ENCODE results near the gene AMH. TPM values are rescaled to one million over a fixed set of nuclear protein-coding genes. Genes with fewer than 3 reads are reported as not detected.

AMH gene
- total and polyA plus RNA-seq, 2 of the 13 experiments (the other 11 are each of a cell fraction or from before 2014, with no cell fraction given): 0.03 to 0.18 TPM

DNA sequence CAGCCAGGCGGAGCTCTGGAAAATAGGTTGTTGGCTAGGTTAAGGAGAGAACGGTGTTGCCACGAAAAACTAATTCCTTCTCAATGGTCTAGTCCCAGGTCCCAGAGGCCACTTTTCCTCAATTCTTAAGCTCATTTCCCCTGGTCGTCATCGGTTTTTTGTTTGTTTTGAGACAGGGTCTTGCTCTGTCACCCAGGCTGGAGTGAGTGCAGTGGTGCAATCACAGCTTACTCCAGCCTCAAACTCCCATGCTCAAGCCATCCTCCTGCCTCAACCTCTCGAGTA lies 11.3 kb upstream of the AMH start:
- in situ Hi-C loops (cut with HindIII; ENCODE audit: extremely low pct_ligation_motif_present, low pct_unique_long_range_greater_than_20kb): loop anchor here (10.0 kb wide), 1 partner anchor 77 kb away; no protein-coding TSS in a partner anchor

DNA sequence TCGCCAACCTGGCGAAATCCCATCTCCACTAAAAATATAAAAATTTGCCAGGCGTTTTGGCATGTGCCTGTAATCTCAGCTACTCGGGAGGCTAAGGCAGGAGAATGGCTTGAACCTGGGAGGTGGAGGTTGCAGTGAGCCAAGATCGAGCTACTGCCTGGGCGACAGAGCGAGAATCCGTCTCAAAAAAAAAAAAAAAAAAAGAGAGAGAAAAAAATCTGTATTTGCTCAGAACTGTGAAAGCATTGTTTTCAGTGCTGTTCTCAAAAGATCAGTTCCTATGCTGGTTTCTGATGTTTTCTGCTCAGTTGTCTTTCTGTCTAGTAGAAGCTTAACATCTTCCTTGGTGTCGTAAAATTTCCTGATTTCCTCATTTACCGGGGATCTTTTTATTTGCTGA lies 9.9 kb upstream of the AMH start:
- Histone ChIP-seq H3K4me2 (ENCODE audit: low read depth, low read length) (peak overlapping the region; percentile 98), H3K36me3 (replicated peaks in 1 of 2; ENCODE audit: control insufficient read depth in 1 of 2, insufficient read depth in 2 of 2, low read length in 2 of 2) (peaks cover 5 to 16% of the 10 kb centered on the region in 2 experiments; a peak in 4 of 5 replicates), H3K27ac (ENCODE audit: extremely low read length, insufficient read depth, low read length) (peak overlapping the region; percentile 8), H2AFZ (ENCODE audit: low read length) (no peak overlapping the region), H3K4me3 (replicated peaks in 1 of 3; ENCODE audit: insufficient read depth in 1 of 3, low read depth in 2 of 3, low read length in 3 of 3) (peak overlapping the region in 2 of 3 experiments; percentile 17 to 83; a peak in 4 of 6 replicates), H3K9ac (ENCODE audit: insufficient read depth, low read depth, low read length) (peak overlapping the region; percentile 56), H3K27me3 (ENCODE audit: control insufficient read depth in 1 of 2, insufficient read depth in 2 of 2, low read length in 2 of 2) (no peaks in the 10 kb centered on the region), H3K9me3 (ENCODE audit: low read length) (no peaks in the 10 kb centered on the region), H3K4me1 (ENCODE audit: insufficient read depth, low read length) (peaks cover 85% of the 10 kb centered on the region), H4K20me1 (ENCODE audit: insufficient read depth, low read length) (peaks cover 58% of the 10 kb centered on the region), H3K79me2 (ENCODE audit: insufficient read depth, low read length) (peaks cover 76% of the 10 kb centered on the region)
- ChIA-PET CTCF (ENCODE audit: low intra/inter-chr PET ratio, low total read pairs) (no interaction called here), POLR2A (interaction anchor here (1.0 to 5.8 kb wide), 6 partner anchors 10 to 74 kb away, joined by 3 to 35 read pairs (median 4); partner anchors contain the start of gene AMH)
- ATAC-seq (no peak), DNase-seq (ENCODE audit: low spot score) (no peak), FAIRE-seq (no peak)
- in situ Hi-C loops (cut with HindIII; ENCODE audit: extremely low pct_ligation_motif_present, low pct_unique_long_range_greater_than_20kb): loop anchor here (10.0 kb wide), 1 partner anchor 76 kb away; no protein-coding TSS in a partner anchor
- intact Hi-C loops (cut with micrococcal nuclease; ENCODE audit: unreplicated experiment): loop anchor here (5.0 to 10.0 kb wide), 3 partner anchors 33 to 84 kb away; partner anchors contain the start of gene AP3D1
- no peak for TF ChIP-seq SOX6 (IDR thresholded peaks at IDR 0.05)
- 0 out of 2 replicates have a peak, but pooled peaks have one; percentile 28 for TF ChIP-seq SOX6 (CRISPR knock-in tag; IDR thresholded peaks at IDR 0.05)
- no peak for TF ChIP-seq IKZF1 (IDR thresholded peaks at IDR 0.05)
- peak; percentile 94 for TF ChIP-seq ZNF441 (CRISPR knock-in tag; IDR thresholded peaks at IDR 0.05; ENCODE audit: borderline replicate concordance)
- no peak for TF ChIP-seq AHR (CRISPR knock-in tag; IDR thresholded peaks at IDR 0.05)
- TF ChIP-seq RAD51 (IDR thresholded peaks at IDR 0.05; ENCODE audit: borderline replicate concordance): no peak
- no peak for TF ChIP-seq ZNF253 (CRISPR knock-in tag; IDR thresholded peaks at IDR 0.05; ENCODE audit: borderline replicate concordance)
- TF ChIP-seq, protein P1, sequence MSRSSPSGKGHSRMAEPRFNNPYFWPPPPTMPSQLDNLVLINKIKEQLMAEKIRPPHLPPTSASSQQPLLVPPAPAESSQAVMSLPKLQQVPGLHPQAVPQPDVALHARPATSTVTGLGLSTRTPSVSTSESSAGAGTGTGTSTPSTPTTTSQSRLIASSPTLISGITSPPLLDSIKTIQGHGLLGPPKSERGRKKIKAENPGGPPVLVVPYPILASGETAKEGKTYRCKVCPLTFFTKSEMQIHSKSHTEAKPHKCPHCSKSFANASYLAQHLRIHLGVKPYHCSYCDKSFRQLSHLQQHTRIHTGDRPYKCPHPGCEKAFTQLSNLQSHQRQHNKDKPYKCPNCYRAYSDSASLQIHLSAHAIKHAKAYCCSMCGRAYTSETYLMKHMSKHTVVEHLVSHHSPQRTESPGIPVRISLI (CRISPR knock-in tag; IDR thresholded peaks at IDR 0.05; ENCODE audit: borderline replicate concordance): peak; percentile 40; the same call in 1 of the 2 replicates
- BruUV-seq (replicated peaks): no TSS peak
- 46% methylated on average over 10 of the region's 10 CpGs for WGBS (ENCODE audit: low lambda C conversion rate)

More for the DNA sequence above, 11.3 kb upstream of the AMH start:
- ChIA-PET CTCF (ENCODE audit: low intra/inter-chr PET ratio, low total read pairs) (no interaction called here), POLR2A (interaction anchor here (0.7 to 5.8 kb wide), 6 partner anchors 14 to 157 kb away, joined by 4 to 35 read pairs (median 4); no protein-coding TSS in a partner anchor)
- TF ChIP-seq POLR2G (IDR thresholded peaks at IDR 0.05; ENCODE audit: low read depth, low read length): 0 out of 2 replicates have a peak, but pooled peaks have one; percentile 23
- no peak for TF ChIP-seq GATA4 (IDR thresholded peaks at IDR 0.05; ENCODE audit: borderline replicate concordance, low read depth)
- WGBS (ENCODE audit: low lambda C conversion rate): 63% methylated on average over 6 of the region's 6 CpGs
- intact Hi-C loops (cut with micrococcal nuclease; ENCODE audit: unreplicated experiment): loop anchor here (5.0 to 10.0 kb wide), 3 partner anchors 34 to 83 kb away; partner anchors contain the start of gene AP3D1
- ATAC-seq: no peak
- Histone ChIP-seq H3K36me3 (replicated peaks in 1 of 2; ENCODE audit: control insufficient read depth in 1 of 2, insufficient read depth in 2 of 2, low read length in 2 of 2) (peaks cover 10 to 12% of the 10 kb centered on the region in 2 experiments; a peak in 4 of 5 replicates), H3K4me1 (ENCODE audit: insufficient read depth, low read length) (peaks cover 85% of the 10 kb centered on the region), H3K27ac (ENCODE audit: extremely low read length, insufficient read depth, low read length) (peak overlapping the region; percentile 97), H3K27me3 (ENCODE audit: control insufficient read depth in 1 of 2, insufficient read depth in 2 of 2, low read length in 2 of 2) (no peaks in the 10 kb centered on the region), H2AFZ (ENCODE audit: low read length) (no peak overlapping the region), H3K79me2 (ENCODE audit: insufficient read depth, low read length) (peaks cover 66% of the 10 kb centered on the region), H4K20me1 (ENCODE audit: insufficient read depth, low read length) (peaks cover 55% of the 10 kb centered on the region), H3K9ac (ENCODE audit: insufficient read depth, low read depth, low read length) (peak overlapping the region; percentile 85), H3K4me2 (ENCODE audit: low read depth, low read length) (peak overlapping the region; percentile 98), H3K4me3 (replicated peaks in 1 of 3; ENCODE audit: insufficient read depth in 1 of 3, low read depth in 2 of 3, low read length in 3 of 3) (peak overlapping the region; percentile 54 to 83 (median 74); a peak in 5 of 6 replicates), H3K9me3 (ENCODE audit: low read length) (no peaks in the 10 kb centered on the region)
- DNase-seq (ENCODE audit: low spot score): no peak
- no TSS peak for BruUV-seq (replicated peaks)
- no peak for FAIRE-seq

All from HepG2 (cell line).